HCT116 (cell line): Measurements from ENCODE around the gene PPID. TPM values are rescaled to one million over a fixed set of nuclear protein-coding genes. Genes with fewer than 3 reads are reported as not detected.

Source experiments
- ATAC-seq: fragments of 200-7000 bp; cut with Tn5 transposase; 2 replicates; pipeline ENCODE4 v1.9.1; 2020; ENCODE audit warnings: mild to moderate bottlenecking, moderate library complexity
- BruUV-seq: library from RNA; stranded (reverse); fragments of 400-500 nt; replicated peaks from 2 replicates; lab custom pipeline; 2021; lab: Mats Ljungman, UMichigan
- CTCF ChIA-PET: fragments of 300-600 bp; sonication (Branson Sonifier 250); formaldehyde crosslinking; loops from one replicate; lab custom pipeline; 2021; ENCODE audit warnings: antibody characterized with exemption; lab: Charles Lee
- POLR2A ChIA-PET: fragments of 300-600, 350-600 bp; sonication (Branson Sonifier 250); formaldehyde crosslinking; loops from one replicate; lab custom pipeline; 2021; ENCODE audit warnings: antibody characterized with exemption; lab: Charles Lee
- RAD21 ChIA-PET, 2 experiments: fragments of 300-600 bp; sonication (Branson Sonifier 250); formaldehyde crosslinking; loops; one replicate each; lab custom pipeline; 2023; ENCODE audit warnings: low total read pairs in 2 of 2; ENCODE audit not compliant: uncharacterized antibody in 2 of 2, unreplicated experiment in 2 of 2, low non-redundant PET in 1 of 2; lab: Charles Lee
- DNase-seq: peaks from one replicate; pipeline ENCODE4 v3.0.0-alpha.2; 2010; ENCODE audit warnings: low read depth, low spot score
- H2AFZ ChIP-seq: fragments of 200-600 bp; shearing (Covaris generic), sonication (generic); 2 replicates; pipeline ENCODE4 v1.6.1; 2017; ENCODE audit warnings: low read depth, mixed run types, mixed read lengths, antibody characterized with exemption, low read length; ENCODE audit not compliant: poor library complexity, severe bottlenecking
- H3K27ac ChIP-seq: 2 replicates; pipeline ENCODE4 v1.5.1; 2012; ENCODE audit warnings: low read depth, low read length
- H3K27me3 ChIP-seq: fragments of 200-600 bp; sonication (generic); 2 replicates; pipeline ENCODE4 v1.6.1; 2016; ENCODE audit warnings: mixed run types, low read length, mixed read lengths; ENCODE audit not compliant: insufficient read depth
- H3K36me3 ChIP-seq, 2 experiments: fragments of 200-500 bp in 1 of 2; fragments of 200-600 bp in 1 of 2; sonication (Bioruptor generic) in 1 of 2; sonication (generic) in 1 of 2; 2 replicates each; pipeline versions ENCODE4 v1.5.1 to v1.6.1; 2014 to 2016; ENCODE audit warnings: low read length in 2 of 2, inconsistent platforms in 1 of 2, mixed read lengths in 1 of 2, mixed run types in 1 of 2; ENCODE audit not compliant: insufficient read depth in 2 of 2, control insufficient read depth in 1 of 2
- H3K4me1 ChIP-seq, 2 experiments: fragments of 200-600 bp in 1 of 2; sonication (generic) in 1 of 2; 2 replicates each; pipeline versions ENCODE4 v1.5.1 to v1.6.1; 2012 to 2017; ENCODE audit warnings: low read length in 2 of 2, inconsistent platforms in 1 of 2, mild to moderate bottlenecking in 1 of 2, mixed read lengths in 1 of 2, mixed run types in 1 of 2, moderate library complexity in 1 of 2; ENCODE audit not compliant: insufficient read depth in 2 of 2, control insufficient read depth in 1 of 2
- H3K4me2 ChIP-seq: fragments of 200-600 bp; sonication (generic); 2 replicates; pipeline ENCODE4 v1.6.1; 2017; ENCODE audit warnings: mixed run types, low read length, mixed read lengths
- H3K4me3 ChIP-seq, 2 experiments: fragments of 200-600 bp in 1 of 2; sonication (generic) in 1 of 2; replicated peaks in 1 of 2; 2 replicates each; pipeline ENCODE4 v1.5.1; 2011 to 2016; ENCODE audit warnings: low read length in 2 of 2, control low read depth in 1 of 2, low read depth in 1 of 2, mild to moderate bottlenecking in 1 of 2, mixed read lengths in 1 of 2, mixed run types in 1 of 2
- H3K79me2 ChIP-seq: fragments of 200-600 bp; sonication (generic); 2 replicates; pipeline ENCODE4 v1.6.1; 2017; ENCODE audit warnings: mild to moderate bottlenecking, mixed run types, low read length, moderate library complexity, mixed read lengths; ENCODE audit not compliant: insufficient read depth
- H3K9ac ChIP-seq: fragments of 200-600 bp; sonication (generic); 2 replicates; pipeline ENCODE4 v1.6.1; 2016; ENCODE audit warnings: low read length, mixed read lengths
- H3K9me2 ChIP-seq: fragments of 200-600 bp; sonication (generic), shearing (Covaris generic); 2 replicates; pipeline ENCODE4 v1.6.1; 2017; ENCODE audit warnings: mixed run types, mild to moderate bottlenecking, moderate library complexity; ENCODE audit not compliant: insufficient read depth
- H3K9me3 ChIP-seq, 2 experiments: fragments of 200-500 bp in 1 of 2; fragments of 200-600 bp in 1 of 2; sonication (Bioruptor generic) in 1 of 2; sonication (generic) in 1 of 2; 2 replicates each; pipeline ENCODE4 v1.6.1; 2014 to 2017; ENCODE audit warnings: low read length in 2 of 2, mixed read lengths in 2 of 2, inconsistent platforms in 1 of 2, low read depth in 1 of 2, mild to moderate bottlenecking in 1 of 2, mixed run types in 1 of 2, moderate library complexity in 1 of 2; ENCODE audit not compliant: control insufficient read depth in 1 of 2, insufficient read depth in 1 of 2
- H4K20me1 ChIP-seq: fragments of 200-600 bp; sonication (generic), shearing (Covaris generic); 2 replicates; pipeline ENCODE4 v1.6.1; 2017; ENCODE audit warnings: mixed run types, mild to moderate bottlenecking, moderate library complexity; ENCODE audit not compliant: insufficient read depth
- CBX3 ChIP-seq: IDR thresholded peaks from 2 replicates; pipeline ENCODE4 v1.6.1; 2012; ENCODE audit warnings: low read depth
- CTCF ChIP-seq, 3 experiments: fragments of 200-600 bp in 1 of 3; sonication (generic) in 1 of 3; IDR thresholded peaks in 2 of 3; conservative IDR thresholded peaks in 1 of 3; 2 replicates each; pipeline ENCODE4 v1.5.1; 2012 to 2017; ENCODE audit warnings: low read depth in 2 of 3, low read length in 2 of 3, antibody characterized with exemption in 1 of 3, borderline replicate concordance in 1 of 3, control low read depth in 1 of 3, mild to moderate bottlenecking in 1 of 3, mixed read lengths in 1 of 3, mixed run types in 1 of 3, moderate library complexity in 1 of 3; ENCODE audit not compliant: insufficient read depth in 1 of 3
- REST ChIP-seq: IDR thresholded peaks from 2 replicates; pipeline ENCODE4 v1.6.1; 2012; ENCODE audit warnings: low read depth
- intact Hi-C: fragments of 100-400 bp; cut with micrococcal nuclease; formaldehyde crosslinking; loops from 2 replicates; pipeline ENCODE4 v1.10.0; 2022
- total RNA-seq: library from RNA; stranded (reverse); gene quantifications from one replicate; pipeline ENCODE4 v1.2.1, GENCODE V29; 2021; ENCODE audit not compliant: unreplicated experiment

Gene PPID
- total RNA-seq, 1 experiment from 2014 or later: 48.2 TPM

GRCh38 chr4:158766434-158767044, 43.3 kb upstream of the PPID start:
- H3K9ac ChIP-seq: no peak overlapping the region
- H3K4me2 ChIP-seq: no peak overlapping the region
- no TSS peak for BruUV-seq
- no peak overlapping the region for H3K4me3 ChIP-seq
- no peak for TF ChIP-seq CBX3
- no peaks in the 10 kb centered on the region; the same call in 1 of the 2 replicates for H3K79me2 ChIP-seq
- no peak overlapping the region for H3K27ac ChIP-seq
- no peaks in the 10 kb centered on the region for H3K27me3 ChIP-seq
- H3K9me2 ChIP-seq: no peaks in the 10 kb centered on the region
- ATAC-seq (no peak), DNase-seq (no peak)
- ChIA-PET RAD21 (no interaction called here), CTCF (no interaction called here), POLR2A (no interaction called here)
- no peaks in the 10 kb centered on the region for H3K36me3 ChIP-seq
- no peaks in the 10 kb centered on the region for H4K20me1 ChIP-seq
- intact Hi-C loops: no loop called here
- peaks cover 4 to 17% of the 10 kb centered on the region in 2 experiments; a peak in 3 of 4 replicates for H3K4me1 ChIP-seq
- H2AFZ ChIP-seq: no peak overlapping the region
- no peaks in the 10 kb centered on the region for H3K9me3 ChIP-seq

GRCh38 chr4:158763462-158763861, 40.3 kb upstream of the PPID start:
- POLR2A ChIA-PET: no interaction called here
- ATAC-seq: no peak
- Histone ChIP-seq H3K27ac (no peak overlapping the region), H3K9ac (no peak overlapping the region), H3K4me3 (no peak overlapping the region), H3K9me3 (no peaks in the 10 kb centered on the region), H3K4me1 (peaks cover 0 to 7% of the 10 kb centered on the region in 2 experiments; a peak in 3 of 4 replicates), H3K79me2 (no peaks in the 10 kb centered on the region), H3K4me2 (no peak overlapping the region), H4K20me1 (no peaks in the 10 kb centered on the region), H3K36me3 (no peaks in the 10 kb centered on the region), H2AFZ (no peak overlapping the region), H3K9me2 (no peaks in the 10 kb centered on the region)
- intact Hi-C loops: no loop called here
- RAD21 ChIA-PET: no interaction called here
- no peak for TF ChIP-seq CTCF (IDR thresholded peaks at IDR 0.05 in 2 of 3, conservative IDR thresholded peaks at IDR 0.05 in 1 of 3; ENCODE audit: borderline replicate concordance in 1 of 3, insufficient read depth in 1 of 3, low read depth in 2 of 3, low read length in 2 of 3)
- peak; percentile 9 for TF ChIP-seq REST
- TF ChIP-seq, all 23 proteins: peak for 1
- CTCF ChIA-PET: no interaction called here
- no peaks in the 10 kb centered on the region for H3K27me3 ChIP-seq
- DNase-seq: no peak
- BruUV-seq: no TSS peak
